Measurements from ENCODE around the gene KATNB1.

GRCh38 chr16:57791195-57791892 is 55.8 kb downstream of the KATNB1 start:
- TF ChIP-seq CTCF (IDR thresholded peaks at IDR 0.05 in 2 of 3, conservative IDR thresholded peaks at IDR 0.05 in 1 of 3; ENCODE audit: borderline replicate concordance in 1 of 3, insufficient read depth in 1 of 3, low read depth in 2 of 3, low read length in 2 of 3) (no peak), SP1 (IDR thresholded peaks at IDR 0.05; ENCODE audit: low read depth) (no peak), POLR2A (IDR thresholded peaks at IDR 0.05; ENCODE audit: borderline replicate concordance, extremely low read depth, insufficient read depth, insufficient read length) (no peak), REST (IDR thresholded peaks at IDR 0.05; ENCODE audit: low read depth) (no peak), EZH2 (IDR thresholded peaks at IDR 0.05) (no peak), POLR2AphosphoS5 (IDR thresholded peaks at IDR 0.05; ENCODE audit: low read depth, low read length) (no peak), CEBPB (IDR thresholded peaks at IDR 0.05; ENCODE audit: low read depth) (no peak), FOSL1 (IDR thresholded peaks at IDR 0.05; ENCODE audit: low read depth) (no peak)
- TF ChIP-seq, protein P1, sequence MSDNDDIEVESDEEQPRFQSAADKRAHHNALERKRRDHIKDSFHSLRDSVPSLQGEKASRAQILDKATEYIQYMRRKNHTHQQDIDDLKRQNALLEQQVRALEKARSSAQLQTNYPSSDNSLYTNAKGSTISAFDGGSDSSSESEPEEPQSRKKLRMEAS (IDR thresholded peaks at IDR 0.05), result no peak
